HG03039 (cell line): Measurements from ENCODE around the gene CAPRIN1.
"Not testable (repeated sequence)": the region's sequence is repeated elsewhere in the genome, so short reads cannot be mapped to it uniquely, and the experiment has no call there.

Source experiments
- ATAC-seq: cut with Tn5 transposase; IDR thresholded peaks from one replicate; pipeline ENCODE4 v1.9.1; 2021; ENCODE audit warnings: mild to moderate bottlenecking, moderate library complexity; ENCODE audit not compliant: unreplicated experiment

The CAPRIN1 gene

DNA sequence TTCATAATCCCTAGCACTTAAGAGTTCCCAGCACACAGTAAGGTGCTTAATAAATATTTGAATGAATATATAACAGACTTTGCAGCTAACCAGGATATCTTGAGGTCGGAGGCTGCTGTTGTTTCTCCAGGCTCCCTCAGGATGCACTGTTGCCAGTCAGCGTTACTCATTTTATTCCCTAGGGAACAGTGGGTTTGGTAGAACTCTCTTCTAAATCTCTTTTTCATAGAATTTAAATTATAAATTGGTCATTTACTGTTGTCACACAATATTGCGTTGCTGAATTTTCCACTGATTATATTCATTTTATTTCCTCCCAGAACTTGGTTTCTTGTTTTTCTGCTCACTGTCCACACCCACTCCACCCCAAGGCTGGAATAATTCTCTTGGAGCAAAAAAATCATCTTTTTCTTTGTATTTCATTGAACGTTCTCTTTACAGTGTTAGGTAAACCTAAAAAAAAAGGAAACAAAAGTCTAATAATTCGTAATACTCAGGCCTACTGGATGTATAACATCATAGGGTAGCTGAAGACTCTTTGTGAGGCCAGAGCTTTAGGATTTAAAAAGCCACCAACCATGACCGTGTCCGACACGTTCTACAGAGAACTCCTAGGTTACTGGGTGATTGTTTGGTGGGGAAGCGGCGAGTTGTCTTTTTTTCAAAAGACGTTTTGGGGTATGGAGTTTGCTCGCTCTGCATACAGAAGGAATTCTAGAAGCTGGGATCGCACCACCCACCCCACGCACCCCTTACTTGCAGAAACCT, 766 bp upstream of the CAPRIN1 start:
- no peak for ATAC-seq

DNA sequence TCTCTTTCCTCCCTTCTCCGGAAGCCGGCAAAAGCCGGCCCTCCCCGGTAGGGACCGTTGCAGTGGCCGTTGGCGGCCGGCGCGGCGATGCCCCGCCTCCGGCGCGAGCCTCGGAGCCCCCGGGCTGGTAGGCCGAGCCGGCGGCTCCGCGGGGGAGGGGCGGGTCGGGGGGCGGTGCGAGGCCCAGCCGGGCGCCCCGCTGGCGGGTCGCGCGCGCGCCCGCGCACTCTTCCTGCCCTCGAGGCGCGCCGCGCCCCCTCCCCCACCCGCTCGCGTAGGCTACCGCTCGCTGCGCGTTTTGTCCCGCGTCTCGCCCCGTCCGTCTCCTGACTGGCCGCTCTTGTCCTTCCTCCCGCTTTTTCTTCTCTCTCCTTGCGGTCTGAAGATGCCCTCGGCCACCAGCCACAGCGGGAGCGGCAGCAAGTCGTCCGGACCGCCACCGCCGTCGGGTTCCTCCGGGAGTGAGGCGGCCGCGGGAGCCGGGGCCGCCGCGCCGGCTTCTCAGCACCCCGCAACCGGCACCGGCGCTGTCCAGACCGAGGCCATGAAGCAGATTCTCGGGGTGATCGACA, 591 bp downstream of the CAPRIN1 start:
- ATAC-seq: peak; percentile 51

- ATAC-seq: no peak
Measured at GRCh38 chr11:34052608-34053160, 1.2 kb downstream of the CAPRIN1 start.

- no peak for ATAC-seq
Measured at GRCh38 chr11:34053161-34053686, 1.7 kb downstream of the CAPRIN1 start.

DNA sequence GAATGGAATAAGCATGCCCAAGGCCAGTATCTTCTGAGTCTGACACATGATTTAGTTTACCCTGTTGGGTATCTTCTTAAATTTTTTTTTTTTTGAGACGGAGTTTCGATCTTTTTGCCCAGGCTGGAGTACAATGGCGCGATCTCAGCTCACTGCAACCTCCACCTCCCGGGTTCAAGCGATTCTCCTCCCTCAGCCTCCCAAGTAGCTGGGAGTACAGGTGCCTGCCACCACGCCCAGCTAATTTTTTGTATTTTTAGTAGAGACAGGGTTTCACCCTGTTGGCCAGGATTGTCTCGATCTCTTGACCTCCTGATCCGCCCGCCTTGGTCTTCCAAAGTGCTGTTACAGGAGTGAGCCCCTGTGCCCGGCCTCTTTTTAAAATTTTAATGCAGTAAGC, 2.8 kb downstream of the CAPRIN1 start:
- not testable (repeated sequence) for ATAC-seq

DNA sequence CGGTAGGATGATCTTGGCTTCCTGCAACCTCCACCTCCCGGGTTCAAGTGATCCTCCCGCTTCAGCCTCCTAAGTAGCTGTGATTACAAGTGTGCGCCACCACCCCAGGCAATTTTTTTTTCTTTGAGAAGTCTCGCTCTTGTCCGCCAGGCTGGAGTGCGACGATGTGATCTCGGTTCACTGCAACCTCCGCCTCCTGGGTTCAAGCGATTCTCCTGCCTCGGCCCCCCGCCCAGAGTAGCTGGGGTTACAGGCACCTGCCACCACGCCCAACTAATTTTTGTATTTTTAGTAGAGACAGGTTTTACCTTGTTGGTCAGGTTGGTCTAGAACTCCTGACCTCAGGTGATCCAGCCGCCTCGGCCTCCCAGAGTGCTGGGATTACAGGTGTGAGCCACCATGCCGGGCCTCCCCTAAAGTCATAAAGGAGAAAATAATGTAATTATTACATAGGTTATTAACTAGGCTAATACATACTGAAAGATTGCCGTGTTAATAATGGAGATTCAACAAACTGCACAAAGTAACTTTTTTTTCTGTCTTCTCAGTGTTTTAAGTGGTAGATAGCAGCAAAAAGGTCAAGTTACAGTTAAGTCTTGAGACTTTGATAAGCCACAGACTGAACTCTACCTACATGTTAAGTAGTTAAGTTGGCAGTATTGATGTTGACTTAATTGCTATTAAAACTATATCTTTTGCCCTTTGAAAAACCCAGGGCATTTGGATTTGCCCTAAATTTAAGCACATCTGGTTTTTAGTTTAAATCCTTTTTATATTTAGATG, 3.9 kb downstream of the CAPRIN1 start:
- ATAC-seq: no peak

DNA sequence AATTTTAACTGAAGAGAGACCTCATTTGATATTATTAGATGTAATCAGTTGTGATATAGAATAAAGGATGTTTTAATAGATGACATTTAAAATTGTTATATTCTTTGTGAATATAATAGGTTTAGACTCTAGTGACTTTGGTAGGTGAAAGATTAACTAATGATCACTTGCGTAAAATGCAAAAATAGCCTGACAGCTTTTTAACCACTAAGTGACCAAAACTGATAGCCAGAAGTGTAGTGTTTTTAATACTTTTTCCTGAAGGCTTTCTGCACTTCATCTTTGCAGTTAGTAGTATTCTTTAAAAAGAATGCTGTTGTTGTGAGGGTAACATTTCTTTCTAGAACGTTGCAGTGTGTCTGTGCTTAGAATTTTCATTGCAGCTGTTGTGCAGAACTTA, 5.1 kb downstream of the CAPRIN1 start:
- no peak for ATAC-seq

DNA sequence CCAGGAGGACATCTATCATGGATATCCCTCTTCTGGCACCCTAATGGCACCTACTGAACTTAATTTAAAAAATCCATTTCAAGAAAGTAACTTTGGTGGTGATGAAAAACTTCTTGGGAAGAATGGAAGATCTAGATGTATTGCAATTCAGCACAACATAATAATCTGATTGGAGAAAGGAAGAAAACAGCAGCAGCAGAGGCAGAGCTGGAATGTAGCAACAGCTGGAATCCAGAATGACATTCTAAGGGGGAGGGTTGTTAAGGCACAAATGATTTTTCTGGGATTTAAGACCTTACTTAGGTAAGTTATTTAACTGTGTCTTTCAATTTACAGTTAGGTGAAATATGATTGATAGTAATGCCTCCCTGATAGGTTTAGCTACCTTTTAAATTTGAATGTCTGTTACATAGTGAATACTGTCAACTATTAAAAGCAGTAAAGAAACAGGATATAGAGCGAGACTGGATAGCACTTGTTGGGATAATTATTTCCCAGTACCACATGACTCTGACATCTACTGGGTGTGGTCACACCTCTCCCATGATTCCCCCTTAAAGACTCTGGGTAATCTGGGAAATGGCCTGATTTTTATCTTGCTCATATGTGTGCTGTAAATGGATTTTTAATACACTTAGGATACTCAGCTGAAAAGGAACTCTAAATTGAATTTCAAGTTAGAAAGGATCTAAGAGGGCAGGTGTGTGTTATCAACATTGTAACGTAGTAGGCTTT, 11.7 kb downstream of the CAPRIN1 start:
- no peak for ATAC-seq

GRCh38 chr11:34064291-34064690, 12.8 kb downstream of the CAPRIN1 start:
- no peak for ATAC-seq

- ATAC-seq: no peak
Measured at GRCh38 chr11:34065505-34066203, 14.1 kb downstream of the CAPRIN1 start.

DNA sequence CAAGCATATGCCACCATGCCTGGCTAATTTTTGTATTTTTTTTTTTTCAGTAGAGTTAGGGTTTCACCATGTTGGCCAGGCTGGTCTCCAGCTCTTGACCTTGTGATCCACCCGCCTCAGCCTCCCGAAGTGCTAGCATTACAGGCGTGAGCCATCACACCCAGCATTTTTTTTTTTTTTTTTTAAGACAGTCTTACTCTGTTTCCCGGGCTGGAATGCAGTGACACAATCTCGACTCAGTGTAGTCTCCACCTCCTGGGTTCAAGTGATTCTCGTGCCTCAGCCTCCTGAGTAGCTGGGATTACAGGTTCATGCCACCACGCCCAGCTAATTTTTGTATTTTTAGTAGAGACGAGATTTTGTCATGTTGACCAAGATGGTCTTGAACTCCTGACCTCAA, 15.2 kb downstream of the CAPRIN1 start:
- not testable (repeated sequence) for ATAC-seq

DNA sequence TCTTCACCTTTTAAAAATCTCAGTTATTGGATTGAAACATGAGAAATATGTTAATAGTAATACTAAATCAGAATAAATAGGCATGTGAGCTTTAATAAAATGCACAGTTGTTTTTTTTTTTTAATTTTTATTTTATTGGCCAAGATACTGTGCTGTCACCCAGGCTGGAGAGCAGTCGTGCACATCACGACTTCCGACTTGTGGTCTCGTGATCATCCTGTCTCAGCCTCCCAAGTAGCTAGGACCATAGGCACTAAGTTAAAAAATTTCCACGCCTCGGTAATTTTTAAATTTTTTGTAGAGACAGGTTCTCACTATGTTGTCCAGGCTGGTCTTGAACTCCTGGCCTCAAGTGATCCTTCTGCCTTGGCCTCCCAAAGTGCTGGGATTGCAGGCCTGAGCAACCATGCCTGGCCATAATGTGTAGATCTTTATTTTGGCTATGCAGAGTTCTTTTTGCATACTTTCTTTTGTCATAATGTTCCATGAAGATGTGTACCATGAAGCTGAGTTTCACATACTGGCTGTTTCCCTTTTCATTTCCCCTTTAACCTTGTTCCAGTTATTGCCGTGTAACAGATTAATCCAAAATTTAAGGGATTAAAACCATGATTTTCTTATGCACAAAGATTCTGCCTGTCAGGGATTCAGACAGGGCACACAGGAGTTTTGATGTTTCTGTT, 16.0 kb downstream of the CAPRIN1 start:
- ATAC-seq: no peak

- no peak for ATAC-seq
Measured at GRCh38 chr11:34068111-34068510, 16.6 kb downstream of the CAPRIN1 start.

GRCh38 chr11:34071306-34071705, 19.8 kb downstream of the CAPRIN1 start:
- ATAC-seq: not testable (repeated sequence)

- ATAC-seq: no peak
Measured at GRCh38 chr11:34072041-34072440, 20.5 kb downstream of the CAPRIN1 start.

DNA sequence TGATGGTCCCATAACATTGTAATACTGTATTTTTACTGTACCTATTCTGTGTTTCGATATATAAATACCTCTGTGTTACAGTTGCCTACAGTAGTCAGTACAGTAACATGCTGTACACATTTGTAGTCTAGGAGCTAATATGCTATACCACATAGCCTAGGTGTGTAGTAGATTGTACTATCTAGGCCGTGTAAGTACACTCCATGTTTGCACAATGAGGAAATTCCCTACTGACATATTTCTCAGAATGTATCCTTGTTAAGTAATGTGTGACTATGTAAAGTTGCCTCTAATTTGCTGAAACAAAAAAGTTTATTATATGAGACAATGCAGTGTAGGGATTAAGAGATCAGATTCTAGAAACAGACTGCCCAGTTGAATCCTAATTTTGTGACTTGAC, 21.3 kb downstream of the CAPRIN1 start:
- no peak for ATAC-seq

- ATAC-seq: no peak
Measured at GRCh38 chr11:34074391-34074790, 22.9 kb downstream of the CAPRIN1 start.

DNA sequence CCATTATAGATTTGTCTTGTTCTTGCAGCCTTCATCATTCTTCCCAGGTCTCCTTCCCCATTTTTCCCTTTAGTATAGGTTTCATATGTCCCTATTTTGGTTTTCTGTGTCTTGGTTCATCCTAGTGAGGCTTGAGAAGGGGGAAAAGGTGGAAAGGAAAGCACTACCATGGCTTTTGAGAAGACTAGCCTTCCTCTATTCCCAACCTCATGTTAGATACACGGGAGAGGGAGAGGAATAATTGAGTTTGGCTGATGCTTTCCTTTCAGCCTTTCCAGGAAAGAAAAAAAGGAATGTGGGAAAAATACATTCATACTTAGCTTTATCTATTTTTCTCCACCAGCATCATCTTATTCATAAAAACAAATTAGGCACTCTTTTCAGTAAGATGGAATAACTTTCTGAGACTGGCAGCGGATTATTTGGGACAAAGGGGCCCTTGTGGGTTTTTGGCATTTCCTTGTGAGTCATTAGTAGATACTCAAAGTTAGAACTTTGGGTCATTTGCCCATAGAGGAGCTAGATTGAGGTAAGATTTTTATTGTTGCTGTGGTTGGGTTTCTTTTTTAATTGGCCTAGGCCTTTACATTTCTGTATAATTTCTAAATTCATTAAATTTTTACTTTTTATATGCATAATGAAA, 23.8 kb downstream of the CAPRIN1 start:
- ATAC-seq: no peak

- no peak for ATAC-seq
Measured at GRCh38 chr11:34080609-34081008, 29.1 kb downstream of the CAPRIN1 start.
